ENCODE measurements around the gene TALDO1.

The TALDO1 gene

DNA sequence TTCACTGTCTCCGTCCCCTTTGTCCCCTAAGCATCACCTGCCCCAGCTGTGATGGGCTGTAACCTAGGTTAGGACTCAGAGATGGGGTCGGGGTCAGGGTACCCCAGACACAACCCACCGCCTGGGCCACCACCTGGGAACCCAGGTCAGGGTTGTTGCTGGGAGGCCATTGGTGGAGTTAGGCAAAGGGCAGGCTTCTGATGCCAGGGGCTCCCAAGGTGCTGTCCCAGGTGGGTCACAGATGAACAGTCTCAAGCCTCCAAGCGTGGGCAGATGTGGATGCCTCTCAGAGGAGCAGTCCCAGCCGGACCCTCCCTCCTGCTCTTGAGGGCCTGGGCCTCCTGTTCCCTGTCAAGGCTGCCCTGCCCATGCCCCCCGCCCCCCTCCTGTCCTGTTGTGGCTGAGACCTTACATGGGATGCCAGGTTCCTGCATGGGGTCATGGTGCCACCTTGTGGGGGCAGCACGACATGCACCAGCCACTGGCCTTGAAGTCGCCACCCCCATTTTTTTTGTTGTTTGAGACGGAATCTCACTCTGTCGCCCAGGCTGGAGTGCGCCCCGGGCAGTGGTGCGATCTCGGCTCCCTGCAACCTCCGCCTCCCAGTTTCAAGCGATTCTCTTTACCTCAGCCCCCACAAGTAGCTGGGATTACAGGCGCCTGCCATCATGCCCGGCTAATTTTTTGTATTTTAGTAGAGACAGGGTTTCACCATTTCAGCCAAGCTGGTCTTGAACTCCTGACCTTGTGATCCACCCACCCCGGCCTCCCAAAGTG, 17.9 kb downstream of the TALDO1 start:
- no peak for DNase-seq (ENCODE audit: extremely low read depth, low read depth)
- no peak overlapping the region for H3K4me3 ChIP-seq (replicated peaks; ENCODE audit: low read depth, low read length)
- TF ChIP-seq, protein P1, sequence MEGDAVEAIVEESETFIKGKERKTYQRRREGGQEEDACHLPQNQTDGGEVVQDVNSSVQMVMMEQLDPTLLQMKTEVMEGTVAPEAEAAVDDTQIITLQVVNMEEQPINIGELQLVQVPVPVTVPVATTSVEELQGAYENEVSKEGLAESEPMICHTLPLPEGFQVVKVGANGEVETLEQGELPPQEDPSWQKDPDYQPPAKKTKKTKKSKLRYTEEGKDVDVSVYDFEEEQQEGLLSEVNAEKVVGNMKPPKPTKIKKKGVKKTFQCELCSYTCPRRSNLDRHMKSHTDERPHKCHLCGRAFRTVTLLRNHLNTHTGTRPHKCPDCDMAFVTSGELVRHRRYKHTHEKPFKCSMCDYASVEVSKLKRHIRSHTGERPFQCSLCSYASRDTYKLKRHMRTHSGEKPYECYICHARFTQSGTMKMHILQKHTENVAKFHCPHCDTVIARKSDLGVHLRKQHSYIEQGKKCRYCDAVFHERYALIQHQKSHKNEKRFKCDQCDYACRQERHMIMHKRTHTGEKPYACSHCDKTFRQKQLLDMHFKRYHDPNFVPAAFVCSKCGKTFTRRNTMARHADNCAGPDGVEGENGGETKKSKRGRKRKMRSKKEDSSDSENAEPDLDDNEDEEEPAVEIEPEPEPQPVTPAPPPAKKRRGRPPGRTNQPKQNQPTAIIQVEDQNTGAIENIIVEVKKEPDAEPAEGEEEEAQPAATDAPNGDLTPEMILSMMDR (IDR thresholded peaks at IDR 0.05; ENCODE audit: low read depth, low read length, missing control alignments) = peak; percentile 57

- DNase-seq (ENCODE audit: extremely low read depth, low read depth) = no peak
- TF ChIP-seq, protein P1 (IDR thresholded peaks at IDR 0.05; ENCODE audit: low read depth, low read length, missing control alignments) = no peak
- no peak overlapping the region for H3K4me3 ChIP-seq (replicated peaks; ENCODE audit: low read depth, low read length)
Measured at GRCh38 chr11:765802-766091, 18.5 kb downstream of the TALDO1 start.

GRCh38 chr11:766106-766935, 19.1 kb downstream of the TALDO1 start:
- DNase-seq (ENCODE audit: extremely low read depth, low read depth) = no peak
- no peak overlapping the region for H3K4me3 ChIP-seq (replicated peaks; ENCODE audit: low read depth, low read length)
- TF ChIP-seq, protein P1 (IDR thresholded peaks at IDR 0.05; ENCODE audit: low read depth, low read length, missing control alignments) = no peak

DNA sequence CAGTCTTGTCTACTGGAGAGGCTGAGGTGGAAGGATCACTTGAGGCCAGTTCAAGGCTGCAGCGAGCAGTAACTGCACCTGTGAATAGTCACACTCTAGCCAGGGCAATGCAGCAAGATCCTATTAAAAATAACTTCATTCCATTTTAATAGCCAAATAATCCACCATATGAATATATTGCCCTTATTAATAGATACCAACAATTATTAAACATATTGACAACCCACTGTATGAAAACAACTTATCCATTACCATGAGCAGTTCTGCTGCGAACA, 19.6 kb downstream of the TALDO1 start:
- H3K4me3 ChIP-seq (replicated peaks; ENCODE audit: low read depth, low read length) = no peak overlapping the region
- no peak for DNase-seq (ENCODE audit: extremely low read depth, low read depth)
- TF ChIP-seq, protein P1 (IDR thresholded peaks at IDR 0.05; ENCODE audit: low read depth, low read length, missing control alignments) = no peak

DNA sequence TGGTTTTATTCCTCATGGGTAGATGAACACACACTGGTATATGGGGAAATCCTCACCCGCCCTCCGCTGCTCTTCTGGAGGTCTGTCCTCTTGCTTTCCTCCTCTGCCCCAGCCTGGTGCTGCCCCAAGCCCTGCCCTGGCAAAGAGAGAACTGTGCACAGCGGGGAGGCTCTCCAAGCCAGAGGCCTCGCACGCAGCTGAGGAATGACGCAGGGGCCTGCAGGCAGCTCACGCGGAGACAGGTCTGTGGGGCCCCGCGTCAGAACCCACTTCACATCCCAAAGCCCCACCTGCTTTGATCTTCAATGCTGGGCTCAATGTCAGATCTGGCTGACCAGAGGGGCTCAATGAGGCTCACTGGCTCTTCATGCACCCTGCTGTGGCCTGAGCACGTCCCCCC, 20.0 kb downstream of the TALDO1 start:
- TF ChIP-seq, protein P1 (IDR thresholded peaks at IDR 0.05; ENCODE audit: low read depth, low read length, missing control alignments) = no peak
- no peak for DNase-seq (ENCODE audit: extremely low read depth, low read depth)

DNA sequence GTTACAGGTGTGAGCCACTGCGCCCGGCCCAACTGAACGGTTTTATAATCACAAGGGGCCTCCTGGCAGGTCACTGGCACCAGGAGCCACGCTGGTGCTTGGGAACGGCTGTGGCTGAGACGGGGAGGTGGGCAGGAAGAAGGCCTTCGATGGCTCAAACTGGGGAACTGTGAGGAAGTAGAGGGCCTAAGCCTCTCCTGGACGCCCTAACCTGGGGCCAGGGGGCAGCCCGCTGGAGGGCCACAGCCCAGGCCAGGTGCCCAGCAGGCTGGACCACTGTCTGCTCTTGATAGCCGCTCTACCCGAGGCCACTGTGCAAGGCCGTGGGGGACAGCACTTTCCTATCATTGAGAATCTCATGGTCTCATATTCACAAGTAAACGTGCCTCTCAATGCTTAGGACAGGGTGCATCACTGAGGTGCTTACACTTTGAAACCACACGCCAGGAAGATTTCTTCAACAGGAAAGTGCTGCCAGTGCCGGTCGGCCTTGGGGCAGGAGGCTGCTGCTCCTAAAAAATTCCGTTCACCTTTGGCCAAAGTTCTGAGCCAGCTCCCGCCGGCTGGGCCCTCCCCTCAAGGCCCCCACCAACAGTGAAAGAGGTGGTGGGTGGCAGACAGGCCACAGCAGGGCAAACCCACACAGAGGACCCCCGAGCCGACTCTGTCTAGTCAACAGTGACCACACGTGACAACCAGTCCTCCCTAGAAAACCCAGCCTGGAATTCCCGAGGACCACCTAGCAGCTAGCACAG, 22.8 kb downstream of the TALDO1 start:
- no peak for DNase-seq (ENCODE audit: extremely low read depth, low read depth)
- TF ChIP-seq, protein P1 (IDR thresholded peaks at IDR 0.05; ENCODE audit: low read depth, low read length, missing control alignments) = no peak
- H3K4me3 ChIP-seq (replicated peaks; ENCODE audit: low read depth, low read length) = no peak overlapping the region

More for the DNA sequence above, 20.0 kb downstream of the TALDO1 start:
- no peak overlapping the region for H3K4me3 ChIP-seq (replicated peaks; ENCODE audit: low read depth, low read length)

All from HFF-Myc (cell line).